GM21529 (cell line): ENCODE results near the gene KIAA1614.

ENCODE experiments used
- ATAC-seq: cut with Tn5 transposase; IDR thresholded peaks from one replicate; pipeline ENCODE4 v1.9.1; 2021; ENCODE audit not compliant: unreplicated experiment

KIAA1614 gene

GRCh38 chr1:180939073-180939710 is 26.5 kb downstream of the KIAA1614 start:
- no peak for ATAC-seq

- ATAC-seq: no peak
These were observed 27.0 kb downstream of the KIAA1614 start for GRCh38 chr1:180939711-180940103.

DNA sequence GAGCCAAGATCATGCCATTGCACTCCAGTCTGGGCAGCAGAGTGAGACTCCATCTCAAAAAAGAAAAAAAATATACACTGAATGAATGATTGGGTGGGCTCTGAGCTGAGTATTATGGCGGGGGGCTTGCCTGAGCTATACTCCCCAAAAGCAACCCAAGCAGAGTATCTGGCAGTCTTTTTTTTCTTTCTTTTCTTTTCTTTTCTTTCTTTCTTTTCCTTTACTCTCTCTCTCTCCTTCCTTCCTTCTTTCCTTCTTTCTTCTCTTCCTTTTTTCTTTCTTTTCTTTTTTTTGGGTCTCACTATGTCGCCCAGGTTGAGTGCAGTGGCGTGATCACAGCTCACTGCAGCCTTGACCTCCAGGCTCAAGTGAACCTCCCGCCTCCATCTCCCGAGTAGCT is 27.7 kb downstream of the KIAA1614 start:
- ATAC-seq: no peak

DNA sequence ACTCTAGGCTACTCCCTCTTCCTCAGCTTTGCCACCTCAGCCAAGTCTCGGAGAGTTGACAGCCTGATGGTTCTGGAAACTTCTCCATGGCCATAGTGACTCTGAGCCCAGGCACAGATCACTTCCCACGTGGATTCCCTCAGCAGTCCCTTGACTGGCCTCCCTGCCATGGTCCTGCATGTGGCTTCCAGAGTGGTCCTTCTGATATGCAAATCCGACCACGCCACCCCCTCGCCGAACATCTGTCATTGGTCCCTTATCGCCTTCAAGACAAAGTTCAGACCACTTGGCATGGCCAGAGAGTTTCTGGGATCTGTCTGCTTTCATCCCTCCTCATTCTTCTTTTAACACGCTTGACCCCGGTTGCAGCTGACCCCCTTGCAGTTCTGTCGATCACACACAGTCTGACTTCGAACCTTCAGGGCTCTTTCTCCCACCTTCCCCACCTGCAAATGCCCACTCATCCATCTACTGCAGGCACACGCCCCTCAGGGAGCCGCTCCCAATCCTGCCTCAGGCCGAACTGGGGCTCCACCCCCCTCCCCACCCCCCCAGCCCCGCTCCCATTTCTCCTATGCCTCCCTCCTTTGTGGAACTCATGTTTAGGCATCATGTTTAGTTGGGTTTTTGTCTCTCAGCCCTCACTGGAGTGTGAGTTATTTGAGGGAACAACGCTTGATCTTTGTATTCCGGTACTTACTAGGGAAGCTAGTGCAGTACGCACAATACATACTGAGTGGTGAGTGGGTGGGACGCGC is 29.0 kb downstream of the KIAA1614 start:
- no peak for ATAC-seq

DNA sequence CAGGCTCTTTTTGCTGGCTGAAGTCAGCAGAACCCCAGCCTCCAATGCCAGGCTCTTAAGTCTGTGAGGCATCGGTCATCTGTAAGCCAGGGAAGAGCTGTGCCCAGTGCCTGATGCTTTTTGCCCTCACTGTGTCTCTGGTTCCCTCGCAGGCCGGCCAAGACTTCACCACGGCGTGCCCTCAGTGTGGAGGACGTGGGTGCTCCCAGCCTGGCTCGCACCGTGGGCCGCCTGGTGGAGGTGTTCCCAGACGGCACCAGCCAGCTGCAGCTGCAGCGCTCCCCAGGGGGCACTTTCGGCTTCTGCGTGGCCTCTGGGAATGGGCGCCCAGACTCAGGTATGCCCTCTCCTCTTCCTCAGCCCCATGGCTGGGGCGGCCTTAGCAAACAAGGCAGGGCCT is 32.5 kb downstream of the KIAA1614 start:
- ATAC-seq: no peak

DNA sequence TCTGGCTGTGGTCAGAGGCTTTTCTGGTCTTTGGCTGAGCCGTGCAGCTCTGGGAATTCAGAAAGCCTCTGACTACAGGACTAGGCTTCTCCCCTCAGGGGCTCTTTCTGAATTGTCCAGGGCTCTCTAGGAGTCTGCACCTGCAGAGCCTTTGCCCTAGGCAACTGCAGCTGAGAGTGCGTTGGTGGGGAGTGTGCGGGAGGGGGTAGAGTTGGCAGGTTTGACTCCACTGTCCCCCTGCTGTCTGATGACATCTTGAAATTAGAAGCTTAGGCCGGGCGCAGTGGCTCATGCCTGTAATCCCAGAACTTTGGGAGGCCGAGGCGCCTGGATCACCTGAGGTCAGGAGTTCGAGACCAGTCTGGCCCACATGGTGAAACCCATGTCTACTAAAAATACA is 32.9 kb downstream of the KIAA1614 start:
- no peak for ATAC-seq

GRCh38 chr1:180946056-180946455 is 33.4 kb downstream of the KIAA1614 start:
- ATAC-seq: no peak

GRCh38 chr1:180946541-180947498 is 34.1 kb downstream of the KIAA1614 start:
- ATAC-seq: no peak

GRCh38 chr1:180947499-180947885 is 34.8 kb downstream of the KIAA1614 start:
- no peak for ATAC-seq

DNA sequence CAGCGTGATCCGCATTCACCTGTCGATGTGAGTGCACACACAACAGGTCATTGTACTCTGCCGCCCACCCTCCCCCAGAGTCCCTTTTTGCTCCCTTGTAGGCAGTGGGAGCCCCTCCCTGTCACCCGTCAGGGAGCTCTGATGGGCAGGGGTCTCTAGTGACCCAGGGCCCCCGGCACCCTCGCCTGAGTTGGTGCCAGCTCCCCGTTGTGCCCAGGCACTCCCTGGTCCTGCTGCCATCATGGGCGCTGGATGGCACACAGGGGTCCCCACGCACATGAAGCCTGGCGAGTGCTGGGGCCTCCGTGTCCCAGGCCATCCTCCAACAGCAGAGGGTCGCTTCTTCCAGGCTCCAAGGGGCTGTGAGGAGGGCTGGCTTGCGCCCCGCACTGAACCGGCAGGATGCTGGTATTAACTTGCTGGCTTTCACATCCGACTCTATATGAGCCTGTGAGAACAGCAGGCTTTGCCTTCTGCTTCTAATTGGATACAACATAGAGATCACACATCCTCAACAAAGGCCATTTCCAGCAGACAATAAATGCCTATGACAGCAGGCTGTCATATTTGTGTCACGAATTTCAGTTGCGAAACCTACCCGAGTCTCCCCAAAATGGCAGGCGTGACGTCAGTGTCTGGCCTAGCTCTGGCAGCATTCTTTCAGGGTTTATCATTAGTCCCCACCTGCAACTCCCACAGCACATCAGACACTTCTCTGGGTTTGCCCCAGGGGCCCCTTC is 35.4 kb downstream of the KIAA1614 start:
- no peak for ATAC-seq

GRCh38 chr1:180948641-180949615 is 36.2 kb downstream of the KIAA1614 start:
- ATAC-seq: no peak

DNA sequence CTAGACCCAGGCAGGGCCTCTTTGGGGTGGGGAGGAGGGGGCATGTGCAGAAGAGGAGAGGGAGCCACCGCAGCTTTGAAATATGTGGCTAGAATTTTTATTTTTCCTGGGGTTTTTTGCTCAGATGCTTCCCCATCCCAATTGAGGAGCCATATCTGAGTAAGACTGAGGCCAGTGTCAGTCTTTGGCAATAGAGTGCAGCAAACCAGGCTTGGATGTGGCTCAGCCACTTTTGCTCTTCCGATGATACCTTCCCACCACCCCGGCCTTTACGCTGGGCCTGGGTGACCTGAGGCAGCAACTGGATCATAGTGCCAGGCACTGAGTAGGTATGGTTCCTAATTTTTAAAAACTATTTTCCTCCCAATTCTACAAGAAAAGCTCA is 36.9 kb downstream of the KIAA1614 start:
- no peak for ATAC-seq

DNA sequence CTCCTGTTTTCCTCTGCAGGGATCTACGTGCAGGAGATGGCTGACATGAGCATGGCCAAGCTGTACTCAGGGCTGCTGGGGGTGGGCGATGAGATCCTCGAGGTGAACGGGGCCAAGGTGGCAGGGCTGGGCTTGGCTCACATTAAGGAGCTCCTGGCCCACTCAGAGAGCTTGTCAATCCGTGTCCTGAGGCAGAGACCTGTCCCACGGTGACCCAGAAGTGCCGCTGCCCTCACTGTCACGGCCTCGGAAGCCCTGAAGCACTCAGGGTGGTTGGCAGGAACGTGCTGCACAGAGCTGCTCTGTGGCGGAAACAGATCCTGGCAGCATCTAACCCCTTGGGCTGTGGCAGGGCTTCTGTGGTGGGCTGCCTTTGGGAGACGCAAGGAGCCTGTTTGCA is 37.6 kb downstream of the KIAA1614 start:
- ATAC-seq: no peak

DNA sequence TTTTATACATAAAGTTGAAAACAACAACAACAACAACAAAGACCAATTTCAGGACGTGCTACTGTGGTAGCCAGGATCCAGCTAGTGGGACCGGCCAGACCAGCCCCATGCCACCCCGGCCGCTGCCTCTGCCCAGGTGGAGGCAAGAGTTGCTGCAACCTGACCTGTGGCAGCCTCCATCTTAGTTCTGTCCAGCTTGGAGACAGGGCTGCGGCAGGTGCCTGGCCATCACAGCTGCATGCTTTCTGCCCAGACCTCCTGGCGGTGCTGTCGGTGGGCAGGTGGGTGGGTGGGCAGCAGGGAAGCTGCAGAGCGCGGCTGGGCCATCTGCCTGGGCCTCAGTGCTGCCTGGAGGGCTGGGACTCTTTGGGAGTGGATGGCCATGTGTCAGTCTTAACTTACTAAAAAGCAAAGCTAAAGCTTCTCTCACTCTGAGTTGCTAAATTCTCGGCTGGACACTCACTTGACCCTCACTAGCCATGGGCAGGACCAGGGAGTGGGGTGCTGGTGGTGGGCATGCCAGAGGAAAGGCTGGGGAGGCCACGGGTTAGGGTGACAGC is 38.6 kb downstream of the KIAA1614 start:
- ATAC-seq: no peak

GRCh38 chr1:180951836-180952656 is 39.3 kb downstream of the KIAA1614 start:
- ATAC-seq: no peak

DNA sequence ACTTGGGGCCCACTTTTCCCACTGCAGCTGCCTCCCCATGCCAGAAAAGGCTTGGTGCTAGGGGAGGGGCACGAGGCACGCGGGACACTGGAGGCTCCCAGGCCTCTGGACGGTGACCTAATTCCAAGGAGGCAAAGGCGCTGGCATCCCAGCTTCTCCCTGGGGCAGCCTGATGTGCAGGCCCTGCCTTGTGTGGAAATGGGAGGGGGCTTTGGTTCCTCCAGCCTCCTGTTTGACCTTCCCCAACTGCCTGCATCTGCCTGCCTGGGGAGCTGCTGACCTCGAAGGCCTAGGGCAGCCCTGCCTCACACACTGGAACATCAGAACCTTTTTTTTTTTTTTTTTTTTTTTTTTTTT is 39.9 kb downstream of the KIAA1614 start:
- no peak for ATAC-seq

- ATAC-seq: peak; percentile 32
These were observed 40.8 kb downstream of the KIAA1614 start for GRCh38 chr1:180953291-180954004.
